IMR-90 (cell line): Measurements from ENCODE around the gene PRKAG2. TPM values are rescaled to one million over a fixed set of nuclear protein-coding genes. Genes with fewer than 3 reads are reported as not detected.

ENCODE experiments used
- ATAC-seq: fragments of 200-7000 bp; cut with Tn5 transposase; 2 replicates; pipeline ENCODE4 v1.9.1; 2020; ENCODE audit warnings: low read depth, mild to moderate bottlenecking, moderate library complexity
- BruUV-seq: library from RNA; stranded (reverse); fragments of 400-500 nt; replicated peaks from 2 replicates; lab custom pipeline; 2021; lab: Mats Ljungman, UMichigan
- CTCF ChIA-PET: fragments of 300-600 bp; formaldehyde crosslinking; extraction: SDS; loops from one replicate; lab custom pipeline; 2021; ENCODE audit warnings: antibody characterized with exemption; lab: Yijun Ruan, JAX
- POLR2A ChIA-PET: fragments of 300-600 bp; sonication (Branson Sonifier 250); formaldehyde crosslinking; loops from one replicate; lab custom pipeline; 2022; ENCODE audit warnings: antibody characterized with exemption; ENCODE audit not compliant: unreplicated experiment; lab: Charles Lee
- DNase-seq: peaks from one replicate; pipeline ENCODE4 v3.0.0; 2013
- H2AFZ ChIP-seq: replicated peaks from 2 replicates; pipeline ENCODE3; 2013; ENCODE audit warnings: low read length, mild to moderate bottlenecking; ENCODE audit not compliant: poor library complexity
- H2AK5ac ChIP-seq: 2 replicates; pipeline ENCODE4 v1.6.1; 2013; ENCODE audit warnings: low read depth, low read length, inconsistent platforms
- H2AK9ac ChIP-seq: replicated peaks from 2 replicates; pipeline ENCODE3; 2013; ENCODE audit warnings: mild to moderate bottlenecking, low read depth, low read length, moderate library complexity; ENCODE audit not compliant: poor library complexity
- H2BK120ac ChIP-seq: 2 replicates; pipeline ENCODE4 v1.6.1; 2013; ENCODE audit warnings: low read depth, low read length, inconsistent platforms
- H2BK15ac ChIP-seq: 3 replicates; pipeline ENCODE4 v1.6.1; 2013; ENCODE audit warnings: low read depth, low read length, inconsistent platforms
- H2BK20ac ChIP-seq: 2 replicates; pipeline ENCODE4 v1.6.1; 2013; ENCODE audit warnings: low read depth, mild to moderate bottlenecking, inconsistent platforms, low read length, moderate library complexity
- H2BK5ac ChIP-seq: 2 replicates; pipeline ENCODE4 v1.6.1; 2013; ENCODE audit warnings: mild to moderate bottlenecking, low read depth, low read length, inconsistent platforms; ENCODE audit not compliant: poor library complexity, severe bottlenecking
- H3K14ac ChIP-seq: replicated peaks from 2 replicates; pipeline ENCODE4 v1.6.1; 2013; ENCODE audit warnings: low read depth, low read length, inconsistent platforms
- H3K18ac ChIP-seq: 2 replicates; pipeline ENCODE4 v1.6.1; 2013; ENCODE audit warnings: low read depth, low read length, control low read depth
- H3K23ac ChIP-seq: 2 replicates; pipeline ENCODE4 v1.6.1; 2013; ENCODE audit warnings: low read depth, low read length, inconsistent platforms
- H3K27ac ChIP-seq: 2 replicates; pipeline ENCODE4 v1.5.1; 2013; ENCODE audit warnings: mild to moderate bottlenecking, control low read depth, low read length; ENCODE audit not compliant: insufficient read depth
- H3K27me3 ChIP-seq: 2 replicates; pipeline ENCODE4 v1.6.1; 2013; ENCODE audit warnings: low read length; ENCODE audit not compliant: control insufficient read depth, insufficient read depth
- H3K36me3 ChIP-seq: 2 replicates; pipeline ENCODE4 v1.6.1; 2013; ENCODE audit warnings: low read length, mixed read lengths; ENCODE audit not compliant: control insufficient read depth, insufficient read depth
- H3K4ac ChIP-seq: 2 replicates; pipeline ENCODE4 v1.6.1; 2013; ENCODE audit warnings: low read depth, low read length, inconsistent platforms
- H3K4me1 ChIP-seq: 2 replicates; pipeline ENCODE4 v1.6.1; 2013; ENCODE audit warnings: low read length, mixed read lengths; ENCODE audit not compliant: control insufficient read depth, insufficient read depth
- H3K4me2 ChIP-seq: 2 replicates; pipeline ENCODE4 v1.6.1; 2013; ENCODE audit warnings: low read depth, mild to moderate bottlenecking, control low read depth, low read length, moderate library complexity
- H3K4me3 ChIP-seq: 2 replicates; pipeline ENCODE4 v1.5.1; 2013; ENCODE audit warnings: low read depth, mild to moderate bottlenecking, control low read depth, low read length, moderate library complexity; ENCODE audit not compliant: insufficient read depth
- H3K56ac ChIP-seq: 2 replicates; pipeline ENCODE4 v1.6.1; 2013; ENCODE audit warnings: low read length, inconsistent platforms; ENCODE audit not compliant: insufficient read depth; ENCODE audit errors: extremely low read depth
- H3K79me1 ChIP-seq, 2 experiments: 2 replicates each; pipeline ENCODE4 v1.6.1; 2013; ENCODE audit warnings: low read length in 2 of 2, inconsistent platforms in 1 of 2, low read depth in 1 of 2
- H3K9ac ChIP-seq: 2 replicates; pipeline ENCODE4 v1.6.1; 2013; ENCODE audit warnings: low read depth, low read length, control low read depth
- H3K9me1 ChIP-seq: 2 replicates; pipeline ENCODE4 v1.6.1; 2013; ENCODE audit warnings: low read length, inconsistent platforms; ENCODE audit not compliant: insufficient read depth
- H3K9me3 ChIP-seq: 2 replicates; pipeline ENCODE4 v1.6.1; 2013; ENCODE audit warnings: low read length; ENCODE audit not compliant: control insufficient read depth, insufficient read depth
- H4K20me1 ChIP-seq: 2 replicates; pipeline ENCODE4 v1.6.1; 2013; ENCODE audit warnings: low read length, inconsistent platforms; ENCODE audit not compliant: insufficient read depth
- H4K5ac ChIP-seq: 2 replicates; pipeline ENCODE4 v1.6.1; 2013; ENCODE audit warnings: mild to moderate bottlenecking, low read depth, low read length, control low read depth
- H4K8ac ChIP-seq, 2 experiments: 2 replicates each; pipeline ENCODE4 v1.6.1; 2013; ENCODE audit warnings: low read depth in 2 of 2, low read length in 2 of 2, control low read depth in 1 of 2, inconsistent platforms in 1 of 2
- H4K91ac ChIP-seq: 2 replicates; pipeline ENCODE4 v1.6.1; 2013; ENCODE audit warnings: low read depth, low read length, inconsistent platforms; ENCODE audit not compliant: insufficient read depth
- BHLHE40 ChIP-seq: fragments of 150-350 bp; IDR thresholded peaks from 2 replicates; pipeline ENCODE4 v1.6.1; 2016; ENCODE audit warnings: mild to moderate bottlenecking, low read depth, low read length
- MXI1 ChIP-seq: IDR thresholded peaks from 2 replicates; pipeline ENCODE4 v1.6.1; 2012; ENCODE audit warnings: low read depth, mild to moderate bottlenecking, low read length, moderate library complexity, borderline replicate concordance
- NFE2L2 ChIP-seq: fragments of 150-350 bp; IDR thresholded peaks from 2 replicates; pipeline ENCODE4 v1.6.1; 2016; ENCODE audit warnings: low read depth, mild to moderate bottlenecking, low read length
- RAD21 ChIP-seq: IDR thresholded peaks from 2 replicates; pipeline ENCODE4 v1.6.1; 2012; ENCODE audit warnings: low read length, improper control_type of control experiment
- RCOR1 ChIP-seq: IDR thresholded peaks from 2 replicates; pipeline ENCODE4 v1.6.1; 2012; ENCODE audit warnings: mild to moderate bottlenecking, low read length, improper control_type of control experiment; ENCODE audit not compliant: insufficient replicate concordance
- SMC3 ChIP-seq: fragments of 150-350 bp; IDR thresholded peaks from 2 replicates; pipeline ENCODE4 v1.6.1; 2016; ENCODE audit warnings: low read depth, mild to moderate bottlenecking, antibody characterized with exemption, low read length, moderate library complexity
- WGBS, 2 experiments: methylation state at CpG; one replicate each; pipeline versions ENCODE4 v1.1.5 to v1.1.7; 2013; ENCODE audit warnings: missing lambda C conversion rate in 2 of 2; ENCODE audit not compliant: insufficient read length in 1 of 2; ENCODE audit errors: extremely low coverage in 2 of 2; 5-methylcytosine and 5-hydroxymethylcytosine counted together
- dilution Hi-C: fragments of 300-500 bp; cut with HindIII; formaldehyde crosslinking; loops from one replicate; pipeline ENCODE4 v1.14.3; 2018; ENCODE audit warnings: low sequenced_read_pairs; ENCODE audit not compliant: unreplicated experiment
- in situ Hi-C: fragments of 300-500 bp; cut with MboI; formaldehyde crosslinking; loops from 3 replicates; pipeline ENCODE4 v1.14.3; 2019; ENCODE audit warnings: low sequenced_read_pairs, inconsistent platforms, mixed read lengths
- intact Hi-C: fragments of 100-400 bp; cut with micrococcal nuclease; formaldehyde crosslinking; loops from 2 replicates; pipeline ENCODE4 v1.10.0; 2022
- polyA plus RNA-seq, 3 experiments: library from polyadenylated mRNA; depleted of rRNA; stranded (reverse); fragments of >200 nt; gene quantifications; 2 replicates each; pipeline ENCODE4 v1.2.3, GENCODE V29; 2012; ENCODE audit warnings: low replicate concordance in 1 of 3
- total RNA-seq: library from RNA; depleted of rRNA; stranded (reverse); fragments of >200 nt; gene quantifications from 2 replicates; pipeline ENCODE4 v1.2.3, GENCODE V29; 2012
- TF ChIP-seq, protein P1 (sequence below): fragments of 150-350 bp; IDR thresholded peaks from 2 replicates; pipeline ENCODE4 v1.6.1; 2016; ENCODE audit warnings: low read depth, mild to moderate bottlenecking, low read length, moderate library complexity, borderline replicate concordance

Gene PRKAG2
- total and polyA plus RNA-seq, 2 of the 4 experiments (the other 2 are of a cell fraction), result 15.4 to 21.6 TPM

DNA sequence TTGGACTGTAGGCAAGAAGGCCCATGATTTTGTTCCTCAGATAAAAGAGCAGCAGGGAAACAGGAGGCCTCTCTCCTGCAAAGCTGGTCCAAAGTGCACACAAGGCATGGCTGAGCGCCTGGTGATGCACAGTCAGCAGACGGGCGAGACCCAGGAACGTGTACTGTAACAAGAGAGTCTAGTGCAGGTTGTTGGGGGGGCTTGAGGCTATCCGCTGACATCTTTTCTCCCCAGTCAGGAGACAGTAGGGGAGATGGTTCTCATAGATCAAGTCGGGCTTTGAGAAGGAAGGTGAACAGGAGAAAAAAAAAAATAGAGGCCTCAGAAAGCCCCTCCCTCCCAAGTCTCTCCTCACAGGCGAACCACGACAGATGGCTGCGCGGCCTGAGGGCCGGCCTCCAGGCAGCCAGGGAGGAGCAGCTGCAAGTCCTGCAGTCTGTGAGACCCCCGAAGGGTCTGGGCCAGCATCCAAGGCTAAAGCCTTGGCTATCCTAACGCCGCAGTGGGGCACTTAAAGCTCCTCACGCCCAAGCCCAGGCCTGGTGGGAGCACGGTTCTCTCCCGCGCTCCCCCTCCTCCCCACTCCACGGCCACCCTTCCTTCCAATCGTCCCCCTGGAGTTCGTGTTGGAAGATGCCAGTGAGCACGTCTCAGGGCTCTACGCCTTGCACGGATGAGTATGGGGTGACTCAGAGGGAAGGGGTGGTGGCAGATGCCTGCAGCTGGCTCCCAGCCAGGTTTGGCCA, 68.3 kb downstream of the PRKAG2 start:
- ChIA-PET POLR2A (no interaction called here), CTCF (no interaction called here)
- no peak for TF ChIP-seq BHLHE40
- TF ChIP-seq RCOR1, result no peak
- TF ChIP-seq RAD21, result no peak
- TF ChIP-seq NFE2L2, result no peak
- no peak for TF ChIP-seq MXI1
- TF ChIP-seq SMC3, result no peak
- TF ChIP-seq, protein P1, sequence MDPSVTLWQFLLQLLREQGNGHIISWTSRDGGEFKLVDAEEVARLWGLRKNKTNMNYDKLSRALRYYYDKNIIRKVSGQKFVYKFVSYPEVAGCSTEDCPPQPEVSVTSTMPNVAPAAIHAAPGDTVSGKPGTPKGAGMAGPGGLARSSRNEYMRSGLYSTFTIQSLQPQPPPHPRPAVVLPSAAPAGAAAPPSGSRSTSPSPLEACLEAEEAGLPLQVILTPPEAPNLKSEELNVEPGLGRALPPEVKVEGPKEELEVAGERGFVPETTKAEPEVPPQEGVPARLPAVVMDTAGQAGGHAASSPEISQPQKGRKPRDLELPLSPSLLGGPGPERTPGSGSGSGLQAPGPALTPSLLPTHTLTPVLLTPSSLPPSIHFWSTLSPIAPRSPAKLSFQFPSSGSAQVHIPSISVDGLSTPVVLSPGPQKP, result no peak
- no peak overlapping the region for H3K4me3 ChIP-seq
- ATAC-seq (no peak), DNase-seq (no peak)
- H3K27me3 ChIP-seq, result peaks cover 58% of the 10 kb centered on the region
- H3K4ac ChIP-seq, result no peak overlapping the region
- H3K18ac ChIP-seq, result no peak overlapping the region
- no peak overlapping the region for H2AFZ ChIP-seq
- no peak overlapping the region for H4K5ac ChIP-seq
- H2BK20ac ChIP-seq, result no peak overlapping the region
- H4K8ac ChIP-seq, result no peak overlapping the region
- H3K36me3 ChIP-seq, result no peaks in the 10 kb centered on the region
- intact Hi-C loops, result no loop called here
- H2BK5ac ChIP-seq, result no peak overlapping the region
- H2BK15ac ChIP-seq, result no peak overlapping the region
- WGBS, 2 experiments, result 20% methylated on average over 2 of the region's 24 CpGs; no CpG with 5 or more reads in 1 of the 2 experiments
- no peaks in the 10 kb centered on the region for H3K9me1 ChIP-seq
- no peak overlapping the region for H3K9ac ChIP-seq
- no peak overlapping the region for H3K56ac ChIP-seq
- H3K79me1 ChIP-seq, result no peaks in the 10 kb centered on the region
- no peaks in the 10 kb centered on the region for H3K9me3 ChIP-seq
- in situ Hi-C loops, result no loop called here
- H4K91ac ChIP-seq, result no peak overlapping the region
- no peak overlapping the region for H3K4me2 ChIP-seq
- H3K4me1 ChIP-seq, result no peaks in the 10 kb centered on the region
- no peak overlapping the region for H3K27ac ChIP-seq
- dilution Hi-C loops, result no loop called here
- H2AK9ac ChIP-seq, result no peak overlapping the region
- no peak overlapping the region for H3K14ac ChIP-seq
- no peaks in the 10 kb centered on the region for H4K20me1 ChIP-seq
- no TSS peak for BruUV-seq
- no peak overlapping the region for H3K23ac ChIP-seq
- H2BK120ac ChIP-seq, result no peak overlapping the region
- no peak overlapping the region for H2AK5ac ChIP-seq
